H1 (cell line): ENCODE results near the gene TUBA8. TPM values are rescaled to one million over a fixed set of nuclear protein-coding genes. Genes with fewer than 3 reads are reported as not detected.

Experiments
- CTBP2 ChIP-seq: IDR thresholded peaks from 2 replicates; pipeline ENCODE4 v1.7.0; 2011; ENCODE audit warnings: borderline replicate concordance, mild to moderate bottlenecking, moderate library complexity, mixed read lengths, low read length; ENCODE audit not compliant: insufficient read depth, insufficient read length
- HDAC6 ChIP-seq: IDR thresholded peaks from one replicate; pipeline ENCODE4 v1.7.1; 2012; ENCODE audit warnings: low read depth, mild to moderate bottlenecking, inconsistent platforms, low read length, moderate library complexity
- SIRT6 ChIP-seq: IDR thresholded peaks from one replicate; pipeline ENCODE4 v1.7.1; 2012; ENCODE audit warnings: low read length, inconsistent platforms
- SIX5 ChIP-seq: IDR thresholded peaks from 2 replicates; pipeline ENCODE4 v1.6.1; 2011; ENCODE audit warnings: mild to moderate bottlenecking, low read depth, low read length
- SUZ12 ChIP-seq: fragments of 200-600 bp; sonication (generic); IDR thresholded peaks from 2 replicates; pipeline ENCODE4 v1.6.1; 2012; ENCODE audit warnings: mild to moderate bottlenecking, inconsistent platforms, low read length, moderate library complexity, mixed read lengths
- TCF12 ChIP-seq: IDR thresholded peaks from 2 replicates; pipeline ENCODE4 v1.6.1; 2011; ENCODE audit warnings: low read depth, mild to moderate bottlenecking, low read length
- YY1 ChIP-seq: IDR thresholded peaks from 2 replicates; pipeline ENCODE4 v1.6.1; 2011; ENCODE audit warnings: low read depth, mild to moderate bottlenecking, low read length
- polyA plus RNA-seq, 7 experiments: library from polyadenylated mRNA; depleted of rRNA in 3 of 7; stranded (reverse) in 5 of 7; unstranded in 2 of 7; fragments of >200 nt in 5 of 7; fragments of 200-250 nt in 2 of 7; gene quantifications; 1 replicate in 5 of 7; 2 replicates in 1 of 7; 4 replicates in 1 of 7; pipeline versions ENCODE4 v1.2.1 to v1.2.3, GENCODE V29; 2011 to 2013; ENCODE audit warnings: missing spikeins in 2 of 7, mixed read lengths in 2 of 7
- total RNA-seq: library from RNA; stranded (reverse); fragmentation: NEBNext Ultra II Directional; extraction: Animal tissue kit (Norgen Biotek cat#: 25700); gene quantifications from 2 replicates; pipeline ENCODE4 v1.2.1, GENCODE V29; 2021

The TUBA8 gene
- total and polyA plus RNA-seq, 2 of the 8 experiments (the other 6 are each of a cell fraction or from before 2014, with no cell fraction given), result 1.0 to 4.0 TPM

DNA sequence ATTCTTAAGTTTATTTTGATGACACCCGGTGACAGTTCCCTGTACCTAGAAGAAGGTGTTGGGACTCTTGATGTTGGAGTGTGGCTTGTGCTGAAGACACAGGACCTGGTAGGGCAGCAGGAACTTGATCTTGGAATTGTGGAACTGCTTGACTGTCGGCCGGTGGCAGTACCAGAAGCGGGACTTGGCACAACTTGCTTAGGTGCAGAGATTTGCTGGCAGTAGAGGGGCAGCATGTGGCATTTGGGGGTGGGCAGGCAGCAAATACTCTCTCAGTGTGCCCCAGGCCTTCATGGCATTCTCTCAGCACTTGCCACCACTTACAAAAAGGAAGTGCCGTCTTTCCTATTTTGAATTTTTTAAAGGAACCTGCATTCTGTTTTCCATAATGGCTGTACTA, 29.2 kb upstream of the TUBA8 start (continued):
- TF ChIP-seq SIRT6 (no peak), SUZ12 (no peak), TCF12 (no peak), HDAC6 (no peak), YY1 (no peak), SIX5 (no peak), CTBP2 (no peak)
